ENCODE data around the gene KPNA3. TPM values are rescaled to one million over a fixed set of nuclear protein-coding genes. Genes with fewer than 3 reads are reported as not detected.

Gene KPNA3
- total and polyA plus RNA-seq, 2 experiments from 2014 or later: 29.8 to 36.4 TPM

- H2AFZ ChIP-seq: no peak overlapping the region
- no peaks in the 10 kb centered on the region for H3K9me3 ChIP-seq (ENCODE audit: low read depth)
- no peaks in the 10 kb centered on the region for H3K9me2 ChIP-seq (ENCODE audit: insufficient read depth)
- peaks cover 65% of the 10 kb centered on the region for H3K79me2 ChIP-seq (ENCODE audit: insufficient read depth)
- TF ChIP-seq EZH2 (IDR thresholded peaks at IDR 0.05; ENCODE audit: insufficient read depth, poor library complexity, severe bottlenecking) (no peak), EZH2phosphoT487 (IDR thresholded peaks at IDR 0.05; ENCODE audit: insufficient read depth, low read depth) (no peak)
- DNase-seq: peak; percentile 39
- no peaks in the 10 kb centered on the region for H4K20me1 ChIP-seq (ENCODE audit: insufficient read depth)
- H3K9ac ChIP-seq: no peak overlapping the region
- in situ Hi-C loops (cut with MboI): no loop called here
- no peaks in the 10 kb centered on the region for H3K27me3 ChIP-seq (replicated peaks; ENCODE audit: insufficient read depth)
- H3K4me3 ChIP-seq: no peak overlapping the region
- no peaks in the 10 kb centered on the region for H3K4me1 ChIP-seq (ENCODE audit: insufficient read depth)
- 75 to 78% methylated on average over 4 of the region's 4 CpGs for WGBS, 2 experiments (ENCODE audit: low coverage in 1 of 2, low lambda C conversion rate in 2 of 2, missing lambda C conversion rate in 2 of 2)
- no peaks in the 10 kb centered on the region for H3F3A ChIP-seq (ENCODE audit: insufficient read depth)
- H3K36me3 ChIP-seq (ENCODE audit: low read depth): peaks cover 3% of the 10 kb centered on the region; the same call in 1 of the 2 replicates
- H3K4me2 ChIP-seq (ENCODE audit: unreplicated experiment): no peak overlapping the region
- H3K27ac ChIP-seq: no peak overlapping the region
These were observed 110.5 kb downstream of the KPNA3 start for GRCh38 chr13:49681842-49682435.

GRCh38 chr13:49679246-49679645 lies 113.2 kb downstream of the KPNA3 start:
- Histone ChIP-seq H3K4me1 (ENCODE audit: insufficient read depth) (no peaks in the 10 kb centered on the region), H3K9ac (no peak overlapping the region), H3K4me2 (ENCODE audit: unreplicated experiment) (no peak overlapping the region), H3F3A (ENCODE audit: insufficient read depth) (no peaks in the 10 kb centered on the region), H4K20me1 (ENCODE audit: insufficient read depth) (no peaks in the 10 kb centered on the region), H3K79me2 (ENCODE audit: insufficient read depth) (peaks cover 51% of the 10 kb centered on the region), H3K9me2 (ENCODE audit: insufficient read depth) (no peaks in the 10 kb centered on the region), H2AFZ (no peak overlapping the region), H3K36me3 (ENCODE audit: low read depth) (no peaks in the 10 kb centered on the region), H3K27ac (no peak overlapping the region), H3K27me3 (replicated peaks; ENCODE audit: insufficient read depth) (no peaks in the 10 kb centered on the region), H3K9me3 (ENCODE audit: low read depth) (no peaks in the 10 kb centered on the region), H3K4me3 (no peak overlapping the region)
- DNase-seq: peak; percentile 22
- in situ Hi-C loops (cut with MboI): loop anchor here (10.0 kb wide), 1 partner anchor 166 kb away; no protein-coding TSS in a partner anchor
- no peak for TF ChIP-seq EZH2 (IDR thresholded peaks at IDR 0.05; ENCODE audit: insufficient read depth, poor library complexity, severe bottlenecking)
- no peak for TF ChIP-seq EZH2phosphoT487 (IDR thresholded peaks at IDR 0.05; ENCODE audit: insufficient read depth, low read depth)
- WGBS, 2 experiments (ENCODE audit: low coverage in 1 of 2, low lambda C conversion rate in 2 of 2, missing lambda C conversion rate in 2 of 2): 75 to 86% methylated on average over 3 of the region's 3 CpGs

GRCh38 chr13:49678191-49678914 lies 114.1 kb downstream of the KPNA3 start:
- Histone ChIP-seq H3K79me2 (ENCODE audit: insufficient read depth) (peaks cover 42% of the 10 kb centered on the region), H3K27me3 (replicated peaks; ENCODE audit: insufficient read depth) (no peaks in the 10 kb centered on the region), H3K27ac (no peak overlapping the region), H3K9me2 (ENCODE audit: insufficient read depth) (no peaks in the 10 kb centered on the region), H3F3A (ENCODE audit: insufficient read depth) (no peaks in the 10 kb centered on the region), H3K36me3 (ENCODE audit: low read depth) (no peaks in the 10 kb centered on the region), H3K4me2 (ENCODE audit: unreplicated experiment) (no peak overlapping the region), H3K4me3 (no peak overlapping the region), H3K9me3 (ENCODE audit: low read depth) (no peaks in the 10 kb centered on the region), H2AFZ (no peak overlapping the region), H4K20me1 (ENCODE audit: insufficient read depth) (no peaks in the 10 kb centered on the region), H3K9ac (no peak overlapping the region), H3K4me1 (ENCODE audit: insufficient read depth) (no peaks in the 10 kb centered on the region)
- DNase-seq: no peak
- 96 to 98% methylated on average over 45 to 48 of the region's 48 CpGs for WGBS, 2 experiments (ENCODE audit: low coverage in 1 of 2, low lambda C conversion rate in 2 of 2, missing lambda C conversion rate in 2 of 2)
- in situ Hi-C loops (cut with MboI): loop anchor here (10.0 kb wide), 1 partner anchor 166 kb away; no protein-coding TSS in a partner anchor
- no peak for TF ChIP-seq EZH2 (IDR thresholded peaks at IDR 0.05; ENCODE audit: insufficient read depth, poor library complexity, severe bottlenecking)
- TF ChIP-seq EZH2phosphoT487 (IDR thresholded peaks at IDR 0.05; ENCODE audit: insufficient read depth, low read depth): no peak

- no peak for DNase-seq
- Histone ChIP-seq H3K79me2 (ENCODE audit: insufficient read depth) (peaks cover 37% of the 10 kb centered on the region), H3K9me2 (ENCODE audit: insufficient read depth) (no peaks in the 10 kb centered on the region), H2AFZ (no peak overlapping the region), H3K9ac (no peak overlapping the region), H3K27me3 (replicated peaks; ENCODE audit: insufficient read depth) (no peaks in the 10 kb centered on the region), H3F3A (ENCODE audit: insufficient read depth) (no peaks in the 10 kb centered on the region), H3K4me2 (ENCODE audit: unreplicated experiment) (no peak overlapping the region), H3K36me3 (ENCODE audit: low read depth) (no peaks in the 10 kb centered on the region), H3K27ac (no peak overlapping the region), H3K4me1 (ENCODE audit: insufficient read depth) (no peaks in the 10 kb centered on the region), H3K4me3 (no peak overlapping the region), H4K20me1 (ENCODE audit: insufficient read depth) (no peaks in the 10 kb centered on the region), H3K9me3 (ENCODE audit: low read depth) (no peaks in the 10 kb centered on the region)
- WGBS, 2 experiments (ENCODE audit: low coverage in 1 of 2, low lambda C conversion rate in 2 of 2, missing lambda C conversion rate in 2 of 2): 83 to 87% methylated on average over 6 of the region's 6 CpGs
- TF ChIP-seq EZH2 (IDR thresholded peaks at IDR 0.05; ENCODE audit: insufficient read depth, poor library complexity, severe bottlenecking): no peak
- no peak for TF ChIP-seq EZH2phosphoT487 (IDR thresholded peaks at IDR 0.05; ENCODE audit: insufficient read depth, low read depth)
- in situ Hi-C loops (cut with MboI): loop anchor here (10.0 kb wide), 1 partner anchor 168 kb away; no protein-coding TSS in a partner anchor
These were observed 115.7 kb downstream of the KPNA3 start for GRCh38 chr13:49676581-49677298.

Data from GM23248 (cell line).